LNCaP clone FGC (cell line): Measurements from ENCODE around the gene TEC.

Source experiments
- DNase-seq: peaks from one replicate; pipeline ENCODE4 v3.0.0-alpha.2; 2011; ENCODE audit warnings: low read depth
- H3K4me3 ChIP-seq: 2 replicates; pipeline ENCODE4 v1.5.1; 2011; ENCODE audit warnings: mild to moderate bottlenecking, low read depth, low read length, control low read depth
- TF ChIP-seq, protein P1 (sequence below): IDR thresholded peaks from 2 replicates; pipeline ENCODE4 v1.5.1; 2012; ENCODE audit warnings: mild to moderate bottlenecking; ENCODE audit not compliant: control insufficient read depth, insufficient read depth; ENCODE audit errors: extremely low read depth

The TEC gene

DNA sequence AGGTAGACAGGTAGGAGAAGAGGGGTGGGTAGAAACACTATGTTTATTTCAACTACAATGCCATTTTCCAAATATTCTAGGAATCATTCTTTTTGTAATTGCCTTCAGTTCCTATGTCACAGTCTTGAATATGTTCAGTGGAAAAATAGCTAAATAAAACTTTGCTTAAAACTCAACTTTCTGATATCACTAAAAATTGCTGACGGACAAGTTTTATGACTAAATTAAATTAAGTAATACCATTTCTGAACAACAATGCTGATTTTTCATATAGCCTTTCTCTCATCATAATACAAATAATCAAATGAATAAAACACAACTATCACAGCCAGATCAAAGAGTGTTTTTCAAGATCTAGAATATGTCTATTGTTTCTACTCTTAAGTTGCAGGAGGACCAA, 53.1 kb downstream of the TEC start:
- TF ChIP-seq, protein P1, sequence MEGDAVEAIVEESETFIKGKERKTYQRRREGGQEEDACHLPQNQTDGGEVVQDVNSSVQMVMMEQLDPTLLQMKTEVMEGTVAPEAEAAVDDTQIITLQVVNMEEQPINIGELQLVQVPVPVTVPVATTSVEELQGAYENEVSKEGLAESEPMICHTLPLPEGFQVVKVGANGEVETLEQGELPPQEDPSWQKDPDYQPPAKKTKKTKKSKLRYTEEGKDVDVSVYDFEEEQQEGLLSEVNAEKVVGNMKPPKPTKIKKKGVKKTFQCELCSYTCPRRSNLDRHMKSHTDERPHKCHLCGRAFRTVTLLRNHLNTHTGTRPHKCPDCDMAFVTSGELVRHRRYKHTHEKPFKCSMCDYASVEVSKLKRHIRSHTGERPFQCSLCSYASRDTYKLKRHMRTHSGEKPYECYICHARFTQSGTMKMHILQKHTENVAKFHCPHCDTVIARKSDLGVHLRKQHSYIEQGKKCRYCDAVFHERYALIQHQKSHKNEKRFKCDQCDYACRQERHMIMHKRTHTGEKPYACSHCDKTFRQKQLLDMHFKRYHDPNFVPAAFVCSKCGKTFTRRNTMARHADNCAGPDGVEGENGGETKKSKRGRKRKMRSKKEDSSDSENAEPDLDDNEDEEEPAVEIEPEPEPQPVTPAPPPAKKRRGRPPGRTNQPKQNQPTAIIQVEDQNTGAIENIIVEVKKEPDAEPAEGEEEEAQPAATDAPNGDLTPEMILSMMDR = no peak
- DNase-seq = no peak
- no peak overlapping the region for H3K4me3 ChIP-seq

DNA sequence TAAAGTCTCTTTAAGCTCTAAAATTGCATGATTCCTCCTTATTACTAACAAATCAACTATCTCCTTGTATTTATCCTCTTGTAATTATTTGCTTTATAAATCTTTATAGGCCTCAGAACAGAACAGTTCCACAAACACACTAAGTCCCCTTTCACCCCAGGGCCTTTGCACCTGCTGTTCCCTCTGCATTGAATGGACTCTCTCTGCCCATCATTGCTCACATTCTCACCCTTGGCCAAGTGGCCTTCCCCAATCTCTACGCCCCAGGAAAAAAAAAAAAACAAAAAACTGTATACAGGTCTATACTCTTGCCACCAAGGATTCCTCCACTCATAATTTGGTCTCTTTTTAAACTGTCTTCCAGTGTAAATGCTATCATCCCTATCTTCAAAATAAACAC, 53.7 kb downstream of the TEC start:
- TF ChIP-seq, protein P1 = no peak
- H3K4me3 ChIP-seq = no peak overlapping the region
- DNase-seq = no peak

DNA sequence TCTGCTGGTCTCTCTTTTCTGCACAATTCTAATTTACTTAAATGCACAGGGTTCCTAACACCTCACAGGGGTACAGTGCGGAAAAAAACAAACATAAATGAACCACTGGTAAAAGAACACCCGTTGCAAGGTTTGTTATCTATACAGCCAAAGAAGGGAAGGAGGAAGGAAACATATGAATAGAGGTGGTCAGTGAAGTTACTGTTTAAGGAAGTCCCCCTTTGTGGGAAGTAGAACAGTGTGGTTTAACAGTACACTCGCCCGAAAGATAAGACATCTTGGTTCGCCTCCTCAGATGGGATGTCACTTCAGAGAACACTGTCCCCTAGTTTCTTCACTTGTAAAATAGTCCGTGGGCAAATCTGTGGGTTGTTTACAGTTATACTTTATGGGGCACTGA, 57.5 kb downstream of the TEC start:
- TF ChIP-seq, protein P1 = no peak
- H3K4me3 ChIP-seq = no peak overlapping the region
- DNase-seq = no peak

DNA sequence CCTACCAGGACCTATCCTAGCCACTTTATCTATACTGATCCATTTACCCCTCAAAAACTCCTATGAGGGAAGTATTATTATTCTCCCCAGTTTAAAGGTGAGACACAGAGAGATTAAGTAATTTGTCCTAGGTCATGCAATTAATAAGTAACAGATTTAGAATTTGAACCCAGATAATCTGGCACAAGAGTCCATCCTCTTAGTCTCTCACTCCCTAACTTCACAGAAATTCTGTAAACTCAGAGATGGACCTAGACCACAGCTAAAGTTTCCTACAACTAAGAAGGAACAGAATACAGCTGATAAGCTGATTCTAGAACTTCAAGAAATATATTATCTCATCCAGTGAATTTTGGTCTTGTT, 58.7 kb downstream of the TEC start:
- H3K4me3 ChIP-seq = no peak overlapping the region
- DNase-seq = no peak
- TF ChIP-seq, protein P1 = no peak

DNA sequence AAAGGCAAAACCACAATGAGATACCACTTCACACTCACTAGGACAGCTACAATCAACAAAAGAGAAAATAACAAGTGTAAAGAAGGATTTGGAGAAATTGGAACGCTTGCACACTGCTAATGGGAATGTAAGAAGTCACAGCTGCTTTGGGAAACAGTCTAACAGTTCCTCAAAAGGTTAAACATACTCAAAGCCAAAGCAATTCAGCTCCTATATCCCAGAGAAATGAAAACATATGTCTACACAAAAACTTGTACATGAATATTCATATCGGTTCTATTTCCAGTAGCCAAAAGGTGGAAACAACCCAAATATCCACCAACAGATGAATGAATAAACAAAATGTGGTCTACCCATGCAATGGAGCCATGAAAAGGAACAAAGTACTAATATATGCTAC, 64.0 kb downstream of the TEC start:
- TF ChIP-seq, protein P1 = no peak
- no peak overlapping the region for H3K4me3 ChIP-seq
- DNase-seq = no peak

DNA sequence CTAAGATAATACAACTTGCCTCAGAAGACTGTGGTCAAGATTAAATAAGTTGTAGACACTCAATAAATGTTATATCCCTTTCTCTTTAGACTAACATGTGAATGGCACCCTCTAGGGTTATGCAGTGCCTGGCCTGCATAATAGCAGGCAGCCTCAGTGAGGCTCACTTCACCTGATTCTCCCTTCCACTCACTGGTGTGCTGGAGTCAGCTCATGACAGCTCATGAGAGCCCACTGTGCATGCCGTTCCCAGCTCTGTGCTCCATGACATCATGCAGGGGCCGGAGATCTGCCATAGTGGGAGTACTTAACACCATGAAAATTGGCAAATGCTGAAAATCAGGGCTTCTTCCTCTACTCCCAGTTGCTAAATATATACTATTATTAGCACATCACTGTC, 64.5 kb downstream of the TEC start:
- TF ChIP-seq, protein P1 = no peak
- H3K4me3 ChIP-seq = no peak overlapping the region
- DNase-seq = no peak

DNA sequence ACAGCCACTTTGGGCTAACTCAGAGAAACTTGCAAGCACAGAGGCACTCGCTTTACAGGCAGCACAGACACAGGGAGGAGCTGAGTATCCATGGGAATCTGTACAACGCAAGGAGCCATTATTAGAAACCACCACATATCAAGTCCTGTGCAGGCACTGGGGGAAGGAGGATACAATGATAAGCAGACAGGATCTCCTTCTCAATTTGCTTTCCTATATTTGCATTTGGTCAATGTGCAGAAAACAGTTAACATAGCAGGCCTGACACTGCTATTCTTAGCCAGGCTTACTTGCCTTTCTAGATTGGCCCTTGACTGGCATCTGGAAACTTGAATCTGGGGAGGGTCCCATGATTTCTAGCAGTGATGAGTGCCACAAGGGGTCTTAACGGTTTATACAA, 65.8 kb downstream of the TEC start:
- TF ChIP-seq, protein P1 = no peak
- no peak for DNase-seq
- no peak overlapping the region for H3K4me3 ChIP-seq
